Right renal cortex interstitium (tissue), 3 donors: ENCODE results near the gene PSD4. TPM values are rescaled to one million over a fixed set of nuclear protein-coding genes. Genes with fewer than 3 reads are reported as not detected.

ENCODE experiments used
- DNase-seq, 3 donors: peaks; one replicate each; pipeline ENCODE4 v3.0.0-alpha.2; 2013; ENCODE audit warnings: low read depth in 3 of 3, low spot score in 2 of 3
- polyA plus RNA-seq, 3 donors: library from polyadenylated mRNA; unstranded; fragments of 120-200 nt; gene quantifications; one replicate each; pipeline ENCODE4 v1.2.1, GENCODE V29; 2013; ENCODE audit not compliant: insufficient read length in 3 of 3

PSD4 gene
- polyA plus RNA-seq = 10 to 100 TPM in 1 of 3 donors, 1 to 10 TPM in 2; 8.2 to 10.9 (median 9.7) TPM

DNA sequence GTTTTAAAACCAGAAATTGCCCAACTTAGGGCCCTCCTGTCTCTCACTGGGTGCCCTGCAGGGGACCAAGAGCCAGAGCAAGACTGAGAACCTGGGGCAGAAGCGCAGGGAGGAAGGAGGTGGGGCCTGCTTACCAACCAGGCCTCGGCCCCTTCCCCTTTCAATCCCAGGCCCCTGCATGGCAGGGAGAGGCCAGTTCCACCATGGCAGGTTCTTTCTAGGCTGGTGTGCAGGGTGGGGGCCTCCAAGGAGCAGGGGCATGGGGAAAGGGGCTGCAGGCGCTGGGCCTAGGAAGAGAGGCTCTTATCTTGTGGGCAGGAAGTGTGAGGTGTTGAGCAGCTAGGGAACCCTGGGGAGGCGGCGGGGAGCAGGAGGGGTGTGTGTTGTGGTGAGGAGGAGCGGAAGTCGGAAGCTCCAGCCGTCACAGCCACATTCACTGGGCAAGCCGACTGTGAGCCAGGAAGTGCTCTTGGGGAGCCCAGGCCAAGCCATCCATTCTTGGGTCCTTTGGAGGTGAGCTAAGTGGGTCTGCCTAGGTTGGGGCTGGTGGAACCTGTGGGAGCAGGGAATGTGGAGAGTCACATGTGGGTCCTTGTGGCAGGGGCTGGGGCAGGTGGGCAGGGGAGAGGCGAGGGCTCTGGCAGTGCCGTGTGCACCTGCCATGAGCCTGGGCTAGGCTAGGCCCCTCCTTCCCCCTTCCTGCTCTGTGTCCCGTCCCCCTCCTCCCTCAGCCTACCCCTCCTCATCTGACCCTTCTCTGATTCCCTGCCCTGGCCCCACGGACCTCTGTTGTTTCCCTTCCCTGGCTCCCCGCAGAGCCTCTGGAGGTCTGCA is at the start of gene PSD4:
Gene PSD4, plus strand, starts transcription at position 430 of the 834 bp plus-strand sequence. CDS start 8,486 bp downstream, outside the sequence.
- no peak for DNase-seq

DNA sequence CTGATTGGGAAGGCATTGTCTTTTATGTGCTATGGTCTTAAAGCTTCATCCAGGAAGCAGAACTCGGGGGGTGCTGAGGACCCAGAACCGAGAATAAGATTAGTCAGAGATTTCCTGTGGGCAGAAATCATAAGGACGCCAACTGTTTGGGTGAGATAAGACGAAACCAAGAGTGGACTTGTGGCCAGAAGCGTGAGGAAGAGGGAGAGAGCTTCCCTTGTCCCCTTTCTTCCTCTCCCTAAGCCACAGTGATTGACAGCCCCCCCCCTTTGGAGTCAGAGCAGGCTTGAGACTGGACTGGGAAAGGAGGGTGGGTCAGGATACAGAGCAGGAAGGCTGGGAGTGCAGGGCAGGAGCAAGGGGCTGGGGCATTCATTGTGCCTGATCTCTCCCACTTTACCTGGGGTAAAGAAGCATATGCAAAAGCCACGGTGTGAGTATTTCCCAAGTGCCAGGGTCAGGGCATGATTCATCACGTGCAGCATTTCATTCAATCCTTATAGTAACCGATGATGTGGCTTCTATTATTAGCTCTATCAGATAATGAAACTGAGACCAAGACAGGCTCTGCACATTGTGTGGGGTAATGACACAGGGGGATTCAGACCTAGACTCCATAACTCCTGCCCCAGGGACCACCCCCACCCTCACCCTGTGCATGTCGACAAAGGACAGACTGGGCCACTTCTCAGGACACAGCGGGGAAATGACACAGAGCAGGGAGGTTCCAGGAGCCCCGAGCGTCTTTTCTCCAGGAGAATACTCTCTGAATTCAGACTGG is 49.4 kb upstream of the PSD4 start:
- no peak for DNase-seq

DNA sequence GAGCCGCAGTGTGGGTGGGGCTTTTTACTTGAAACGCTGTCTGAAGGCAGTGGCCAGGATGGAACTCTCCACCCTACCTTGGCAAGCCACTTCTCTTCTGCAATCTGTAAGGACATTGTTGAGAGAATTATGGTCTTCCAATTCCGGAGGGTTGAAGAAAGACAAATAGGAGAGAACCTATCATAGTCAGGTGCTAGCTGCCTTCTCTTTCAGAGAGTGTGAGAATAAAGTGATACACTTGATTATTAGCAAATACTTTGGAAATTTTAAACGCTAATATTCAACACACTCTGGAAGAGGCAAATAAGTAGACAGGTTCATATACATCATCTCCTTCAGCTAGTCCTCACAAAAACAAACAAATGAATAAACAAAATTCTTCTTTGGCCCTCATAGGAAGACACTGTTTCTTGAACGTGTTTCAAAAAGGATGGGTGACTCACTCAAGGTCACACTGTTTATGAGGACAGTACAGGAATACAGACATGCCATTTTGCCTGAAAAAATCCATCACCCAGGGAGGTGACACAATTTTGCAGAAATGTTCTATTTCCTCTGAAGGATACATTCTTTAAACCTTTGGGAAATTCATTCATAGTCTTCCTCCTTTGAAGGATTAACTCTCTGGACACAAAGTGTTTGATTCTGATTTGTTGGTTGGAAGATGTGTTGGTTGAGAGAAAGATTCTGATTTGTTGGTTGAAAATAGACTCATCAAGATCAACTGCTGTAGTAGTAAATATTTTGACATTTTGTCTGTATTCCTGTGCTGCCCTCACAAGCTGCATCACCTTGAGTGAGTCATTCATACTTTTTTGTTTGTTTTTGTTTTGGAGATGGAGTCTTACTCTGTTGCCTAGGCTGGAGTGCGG is 48.6 kb upstream of the PSD4 start:
- DNase-seq = no peak

DNA sequence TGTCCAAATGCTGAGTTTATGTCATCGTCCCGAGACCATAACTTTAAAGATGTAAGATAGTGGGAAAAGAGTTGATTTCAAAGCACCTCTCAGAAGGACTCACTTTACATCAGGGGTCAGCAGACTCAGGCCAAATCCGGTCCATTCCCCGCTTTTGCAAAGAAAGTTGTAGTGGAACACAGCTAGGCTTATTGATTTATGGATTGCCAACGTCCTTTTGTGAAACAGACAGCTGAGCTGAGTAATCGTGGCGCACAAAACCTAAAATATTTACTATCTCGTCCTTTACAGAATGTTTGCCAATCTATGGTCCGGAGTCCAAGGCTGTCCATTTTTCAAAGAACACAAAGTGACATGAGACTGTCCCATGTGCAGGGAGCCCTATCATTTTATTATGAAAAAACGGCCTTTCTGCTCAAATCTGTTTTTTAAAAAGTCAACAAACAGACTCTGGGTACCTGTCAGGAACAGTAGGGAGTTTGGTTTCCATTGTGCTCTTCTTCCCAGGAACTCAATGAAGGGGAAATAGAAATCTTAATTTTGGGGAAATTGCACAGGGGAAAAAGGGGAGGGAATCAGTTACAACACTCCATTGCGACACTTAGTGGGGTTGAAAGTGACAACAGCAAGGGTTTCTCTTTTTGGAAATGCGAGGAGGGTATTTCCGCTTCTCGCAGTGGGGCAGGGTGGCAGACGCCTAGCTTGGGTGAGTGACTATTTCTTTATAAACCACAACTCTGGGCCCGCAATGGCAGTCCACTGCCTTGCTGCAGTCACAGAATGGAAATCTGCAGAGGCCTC is 46.7 kb upstream of the PSD4 start, which contains the start of gene IL1RN:
Gene IL1RN, plus strand, starts transcription at position 754 of the 801 bp plus-strand sequence. Its CDS starts 27 bp downstream, at position 781.
- DNase-seq = no peak

DNA sequence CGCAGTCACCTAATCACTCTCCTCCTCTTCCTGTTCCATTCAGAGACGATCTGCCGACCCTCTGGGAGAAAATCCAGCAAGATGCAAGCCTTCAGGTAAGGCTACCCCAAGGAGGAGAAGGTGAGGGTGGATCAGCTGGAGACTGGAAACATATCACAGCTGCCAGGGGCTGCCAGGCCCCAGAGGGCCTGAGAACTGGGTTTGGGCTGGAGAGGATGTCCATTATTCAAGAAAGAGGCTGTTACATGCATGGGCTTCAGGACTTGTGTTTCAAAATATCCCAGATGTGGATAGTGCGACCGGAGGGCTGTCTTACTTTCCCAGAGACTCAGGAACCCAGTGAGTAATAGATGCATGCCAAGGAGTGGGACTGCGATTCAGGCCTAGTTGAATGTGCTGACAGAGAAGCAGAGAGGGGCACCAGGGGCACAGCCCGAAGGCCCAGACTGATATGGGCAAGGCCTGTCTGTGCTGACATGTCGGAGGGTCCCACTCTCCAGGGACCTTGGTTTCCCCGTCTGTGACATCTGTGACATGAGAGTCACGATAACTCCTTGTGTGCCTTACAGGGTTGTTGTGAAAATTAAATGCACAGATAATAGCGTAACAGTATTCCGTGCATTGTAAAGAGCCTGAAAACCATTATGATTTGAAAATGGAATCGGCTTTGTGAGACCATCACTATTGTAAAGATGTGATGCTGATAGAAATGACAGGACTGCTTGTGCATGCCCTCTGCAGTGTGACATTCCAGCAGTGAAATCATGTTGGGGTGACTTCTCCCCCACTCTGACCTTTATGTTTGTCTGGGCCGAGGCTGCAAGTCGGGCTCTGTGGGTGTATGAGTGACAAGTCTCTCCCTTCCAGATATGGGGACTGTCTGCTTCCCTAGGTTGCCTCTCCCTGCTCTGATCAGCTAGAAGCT is 45.9 kb upstream of the PSD4 start:
- DNase-seq = no peak

DNA sequence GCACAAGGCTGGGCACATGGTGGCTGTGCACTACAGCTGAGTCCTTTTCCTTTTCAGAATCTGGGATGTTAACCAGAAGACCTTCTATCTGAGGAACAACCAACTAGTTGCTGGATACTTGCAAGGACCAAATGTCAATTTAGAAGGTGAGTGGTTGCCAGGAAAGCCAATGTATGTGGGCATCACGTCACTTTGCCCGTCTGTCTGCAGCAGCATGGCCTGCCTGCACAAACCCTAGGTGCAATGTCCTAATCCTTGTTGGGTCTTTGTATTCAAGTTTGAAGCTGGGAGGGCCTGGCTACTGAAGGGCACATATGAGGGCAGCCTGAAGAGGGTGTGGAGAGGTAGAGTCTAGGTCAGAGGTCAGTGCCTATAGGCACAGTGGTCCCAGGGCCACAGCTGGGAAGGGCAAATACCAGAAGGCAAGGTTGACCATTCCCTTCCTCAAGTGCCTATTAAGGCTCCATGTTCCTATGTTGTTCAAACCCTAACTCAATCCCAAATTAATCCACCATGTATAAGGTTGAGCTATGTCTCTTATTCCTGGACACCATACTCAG is 44.2 kb upstream of the PSD4 start:
- no peak for DNase-seq

DNA sequence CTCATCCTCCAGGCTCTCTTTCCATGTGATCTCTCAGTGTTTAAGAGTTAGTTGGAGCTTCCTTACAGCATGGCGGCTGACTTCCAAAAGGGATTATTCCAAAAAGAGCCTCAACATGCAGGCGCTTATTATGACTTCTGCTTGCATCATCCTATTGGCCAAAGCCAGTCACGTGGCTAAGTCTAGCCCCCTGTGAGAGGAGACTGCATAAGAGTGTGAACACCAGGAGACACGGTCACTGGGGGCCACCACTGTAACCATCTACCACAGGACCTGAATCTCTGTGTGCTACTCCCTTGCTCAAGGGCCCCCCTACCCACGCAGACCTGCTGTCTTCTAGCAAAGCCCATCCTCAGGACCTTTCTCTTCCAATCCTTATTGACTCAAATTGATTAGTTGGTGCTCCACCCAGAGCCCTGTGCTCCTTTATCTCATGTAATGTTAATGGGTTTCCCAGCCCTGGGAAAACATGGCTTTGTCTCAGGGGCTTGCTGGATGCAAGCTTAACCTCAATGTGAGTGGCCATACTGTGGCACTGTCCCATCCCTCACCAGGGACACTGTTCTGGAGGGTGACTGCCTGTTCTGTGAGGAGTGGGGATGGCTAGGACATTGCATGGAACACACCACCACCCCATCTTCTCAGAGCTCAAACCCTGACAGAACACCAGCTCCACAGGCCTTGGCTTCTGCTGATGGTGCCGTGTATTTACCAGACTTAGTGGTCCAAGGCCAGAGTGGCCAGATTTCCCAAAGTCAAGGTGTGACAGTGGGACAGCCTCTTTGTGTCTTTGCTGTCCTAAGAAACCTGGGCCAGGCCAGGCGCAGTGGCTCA is 42.2 kb upstream of the PSD4 start:
- no peak for DNase-seq

DNA sequence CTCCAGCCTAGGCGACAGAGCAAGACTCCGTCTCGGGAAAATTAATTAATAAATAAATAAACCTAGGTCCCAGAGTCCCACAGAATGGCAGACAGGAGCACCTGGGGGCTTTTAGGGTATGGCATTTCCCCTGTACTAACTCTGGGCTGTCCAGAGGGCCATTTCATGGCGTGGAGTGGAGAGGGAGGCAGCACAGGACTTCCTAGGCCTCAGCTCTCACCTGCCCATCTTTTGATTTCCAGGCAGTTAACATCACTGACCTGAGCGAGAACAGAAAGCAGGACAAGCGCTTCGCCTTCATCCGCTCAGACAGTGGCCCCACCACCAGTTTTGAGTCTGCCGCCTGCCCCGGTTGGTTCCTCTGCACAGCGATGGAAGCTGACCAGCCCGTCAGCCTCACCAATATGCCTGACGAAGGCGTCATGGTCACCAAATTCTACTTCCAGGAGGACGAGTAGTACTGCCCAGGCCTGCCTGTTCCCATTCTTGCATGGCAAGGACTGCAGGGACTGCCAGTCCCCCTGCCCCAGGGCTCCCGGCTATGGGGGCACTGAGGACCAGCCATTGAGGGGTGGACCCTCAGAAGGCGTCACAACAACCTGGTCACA is 41.3 kb upstream of the PSD4 start:
- no peak for DNase-seq

DNA sequence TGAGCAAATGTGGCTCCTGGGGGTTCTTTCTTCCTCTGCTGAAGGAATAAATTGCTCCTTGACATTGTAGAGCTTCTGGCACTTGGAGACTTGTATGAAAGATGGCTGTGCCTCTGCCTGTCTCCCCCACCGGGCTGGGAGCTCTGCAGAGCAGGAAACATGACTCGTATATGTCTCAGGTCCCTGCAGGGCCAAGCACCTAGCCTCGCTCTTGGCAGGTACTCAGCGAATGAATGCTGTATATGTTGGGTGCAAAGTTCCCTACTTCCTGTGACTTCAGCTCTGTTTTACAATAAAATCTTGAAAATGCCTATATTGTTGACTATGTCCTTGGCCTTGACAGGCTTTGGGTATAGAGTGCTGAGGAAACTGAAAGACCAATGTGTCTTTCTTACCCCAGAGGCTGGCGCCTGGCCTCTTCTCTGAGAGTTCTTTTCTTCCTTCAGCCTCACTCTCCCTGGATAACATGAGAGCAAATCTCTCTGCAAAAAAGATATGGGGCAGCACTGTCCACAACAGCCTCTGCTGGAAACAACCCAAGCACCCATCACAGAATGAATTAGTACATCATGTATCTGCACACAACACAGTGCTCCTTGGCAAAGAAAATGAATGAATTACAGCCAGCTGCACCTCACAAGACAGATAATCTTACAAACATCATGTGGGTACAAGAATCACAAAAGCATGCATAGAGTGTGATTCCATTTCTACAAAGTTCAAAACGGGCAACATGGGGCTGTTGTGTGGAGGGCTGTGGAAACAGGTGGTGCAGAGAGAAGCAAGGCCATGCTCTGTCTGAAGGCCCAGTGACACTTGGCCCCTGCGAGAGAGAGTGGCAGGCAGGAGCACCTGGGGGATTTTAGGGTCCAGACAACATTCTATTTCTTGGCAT is 39.8 kb upstream of the PSD4 start:
- DNase-seq = no peak

DNA sequence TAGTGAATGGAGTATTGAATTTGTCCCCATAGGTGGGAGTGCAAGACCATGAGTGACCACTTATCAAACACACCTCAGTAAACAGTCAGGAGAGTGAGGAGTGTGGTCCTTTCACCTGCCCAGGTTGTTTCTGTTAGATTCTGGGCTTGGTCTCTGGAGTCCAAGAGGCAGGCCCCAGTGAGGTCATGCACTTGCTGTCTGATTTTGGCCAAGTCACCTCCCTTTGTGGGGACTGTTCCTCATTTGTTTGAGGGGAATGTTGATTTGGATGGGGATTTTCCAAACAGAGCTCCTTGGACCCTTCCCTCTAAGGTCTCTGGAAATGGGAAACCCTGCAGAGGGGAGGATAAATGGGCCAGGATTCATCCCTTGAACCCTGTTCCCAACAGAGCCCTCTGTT is 39.1 kb upstream of the PSD4 start:
- DNase-seq = no peak

DNA sequence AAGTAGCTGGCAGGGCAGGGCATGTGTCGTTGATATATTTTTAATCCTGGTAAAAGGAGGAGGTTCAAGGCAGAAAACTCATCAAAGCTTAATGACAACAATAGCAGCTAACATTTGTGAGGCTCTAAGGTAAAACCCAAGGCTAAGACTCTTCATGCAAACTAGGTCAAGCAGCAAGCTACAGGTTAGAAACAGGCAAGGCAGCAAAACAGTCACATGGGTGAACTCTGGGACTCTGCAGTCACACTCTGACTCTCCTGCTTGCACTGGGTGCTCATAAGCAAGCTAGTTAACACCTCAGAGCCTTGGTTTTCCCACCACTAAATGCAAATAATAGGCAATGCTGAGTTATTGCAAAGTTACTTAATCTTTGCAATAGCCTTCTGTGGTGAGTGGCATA is 38.5 kb upstream of the PSD4 start:
- DNase-seq = no peak

DNA sequence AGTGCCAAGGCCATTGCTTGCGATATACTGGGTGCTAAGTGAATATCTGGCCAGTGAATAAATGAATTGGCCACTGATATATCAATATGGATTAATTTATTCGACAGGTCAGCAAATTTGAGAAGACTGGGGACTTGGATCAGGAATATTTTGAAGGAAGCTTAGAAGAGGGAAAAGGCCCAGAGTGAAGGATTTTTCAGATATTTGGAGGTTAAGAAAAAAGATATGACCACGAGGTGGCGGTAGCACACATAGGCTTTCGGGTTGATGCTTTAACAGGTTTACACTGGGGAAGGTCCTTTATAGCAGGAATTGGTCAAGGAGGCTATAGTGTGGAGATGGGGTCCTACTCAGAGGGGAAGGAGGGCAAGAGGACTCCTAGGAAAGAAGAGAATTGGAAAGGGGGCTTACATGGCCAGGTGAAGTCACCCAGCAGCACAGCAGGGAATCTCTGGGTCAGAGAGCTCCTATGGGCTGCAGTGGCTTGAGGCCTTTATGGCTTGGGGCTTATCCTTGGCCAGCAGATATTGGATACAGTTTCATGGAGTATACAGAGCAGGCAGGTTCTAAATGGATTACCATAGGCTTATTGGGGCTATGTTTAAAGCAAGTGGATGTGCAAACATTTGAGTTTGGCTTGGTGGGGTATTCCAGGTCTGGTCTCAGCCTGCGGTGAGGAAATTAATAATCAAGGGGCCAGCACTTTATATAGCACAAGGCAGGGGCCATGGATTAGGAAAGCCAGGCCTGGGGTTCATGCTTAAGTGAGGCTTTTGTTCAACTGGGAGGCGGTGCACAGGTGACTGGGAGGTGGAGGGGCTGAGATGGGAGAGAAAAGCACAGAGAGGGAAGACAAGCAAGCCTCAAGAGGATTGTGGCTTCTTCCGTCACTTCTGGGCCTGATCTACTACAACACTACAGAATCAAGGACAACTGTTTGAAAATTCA is 36.7 kb upstream of the PSD4 start:
- DNase-seq = peak in 2 of 3 donors; percentile 26 to 48

DNA sequence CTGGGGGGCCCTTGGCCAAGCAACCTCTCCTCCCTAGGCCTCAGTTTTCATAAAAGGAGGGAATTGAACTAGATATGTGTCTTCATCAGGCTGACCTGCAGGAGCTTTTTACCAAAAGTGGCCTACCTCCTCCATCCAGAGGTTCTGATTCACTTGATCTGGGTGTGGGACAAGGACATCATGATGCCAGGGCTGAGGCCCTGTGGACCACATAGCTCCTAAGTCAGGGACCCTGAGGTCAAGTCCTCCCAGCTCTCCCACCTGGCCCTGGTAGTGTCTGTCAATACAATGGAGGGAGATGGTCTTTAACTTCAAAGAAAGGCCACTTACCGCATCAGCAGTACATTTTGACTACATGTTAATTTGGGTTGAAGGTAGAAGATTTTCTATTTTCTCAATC is 35.9 kb upstream of the PSD4 start:
- no peak for DNase-seq

DNA sequence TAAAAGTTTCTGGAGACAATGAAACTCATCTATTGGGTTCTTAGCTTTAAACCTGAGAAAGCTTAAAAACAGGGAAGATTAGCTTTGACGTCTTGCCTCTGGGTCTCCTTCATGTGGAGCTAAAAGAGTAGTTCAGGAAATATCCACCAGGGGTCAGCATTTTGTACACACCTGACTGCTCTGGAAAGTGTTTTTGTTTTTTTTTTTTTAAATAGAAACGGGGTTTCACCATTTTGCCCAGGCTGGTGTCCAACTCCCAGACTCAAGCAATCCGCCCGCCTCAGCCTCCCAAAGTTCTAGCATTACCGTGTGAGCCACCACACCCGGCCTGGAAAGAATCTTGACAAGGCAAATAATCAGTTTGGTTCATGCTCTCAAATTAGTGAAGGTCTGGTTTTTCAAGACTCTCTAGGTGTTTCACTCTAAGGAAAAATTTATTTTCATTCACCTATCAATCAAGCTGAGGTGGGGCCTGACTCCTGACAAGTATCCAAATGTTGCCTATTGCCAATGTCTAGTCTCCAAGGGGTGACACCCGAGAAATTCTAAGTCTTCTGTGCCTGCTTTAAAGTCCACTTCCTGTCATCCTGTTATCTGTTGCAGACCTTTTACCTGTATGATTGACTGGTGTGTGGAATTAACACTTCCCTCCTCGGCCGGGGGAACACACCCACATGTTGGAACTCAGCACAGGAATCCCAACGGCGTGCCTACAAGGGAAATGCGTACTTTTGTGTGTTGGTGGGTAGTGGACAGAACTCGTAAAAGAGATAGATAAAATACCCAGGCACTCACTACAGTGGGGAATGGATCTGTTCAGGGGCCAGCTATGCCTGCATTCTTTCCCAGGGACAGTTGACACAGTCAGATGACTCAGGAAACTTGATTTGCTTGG is 35.1 kb upstream of the PSD4 start:
- DNase-seq = peak; percentile 65 to 78 (median 71)
